Heart left ventricle (tissue), 16 donors: ENCODE measurements around the gene REEP1. TPM values are rescaled to one million over a fixed set of nuclear protein-coding genes. Genes with fewer than 3 reads are reported as not detected.

ENCODE experiments used
- ATAC-seq, 4 donors: fragments of 200-7000 bp; cut with Tn5 transposase; one replicate each; pipeline ENCODE4 v1.9.1; 2020 to 2022; ENCODE audit warnings: moderate library complexity in 4 of 4, mild to moderate bottlenecking in 3 of 4, moderate number of reproducible peaks in 1 of 4
- DNase-seq, 5 donors: peaks; one replicate each; pipeline ENCODE4 v3.0.0-alpha.2; 2020
- H3K27ac ChIP-seq, 12 donors: fragments of 200-600 bp; sonication (generic) in 4 of 12; one replicate each; pipeline versions ENCODE4 v1.5.0 to v1.8.0; 2016 to 2022; ENCODE audit warnings: mild to moderate bottlenecking in 2 of 12
- H3K27me3 ChIP-seq, 9 donors: fragments of 200-600 bp; sonication (generic) in 2 of 9; one replicate each; pipeline versions ENCODE4 v1.5.1 to v1.8.0; 2016 to 2022; ENCODE audit warnings: mild to moderate bottlenecking in 3 of 9
- H3K36me3 ChIP-seq, 9 donors: fragments of 200-600 bp; sonication (generic) in 2 of 9; one replicate each; pipeline versions ENCODE4 v1.5.0 to v1.8.0; 2018 to 2022; ENCODE audit warnings: mild to moderate bottlenecking in 2 of 9
- H3K4me1 ChIP-seq, 12 donors: fragments of 200-600 bp; sonication (generic) in 4 of 12; one replicate each; pipeline versions ENCODE4 v1.5.0 to v1.8.0; 2016 to 2022; ENCODE audit warnings: mild to moderate bottlenecking in 3 of 12
- H3K4me3 ChIP-seq, 12 donors: fragments of 200-600 bp; sonication (generic) in 4 of 12; one replicate each; pipeline versions ENCODE4 v1.5.0 to v1.8.0; 2017 to 2022; ENCODE audit warnings: mild to moderate bottlenecking in 9 of 12, moderate library complexity in 4 of 12
- H3K9me3 ChIP-seq, 12 donors: fragments of 200-600 bp; sonication (generic) in 4 of 12; one replicate each; pipeline versions ENCODE4 v1.5.0 to v1.8.0; 2016 to 2022; ENCODE audit warnings: mild to moderate bottlenecking in 1 of 12
- POLR2A ChIP-seq, 2 donors: fragments of 450-650 bp; IDR thresholded peaks; one replicate each; pipeline ENCODE4 v1.6.1; 2017; ENCODE audit warnings: antibody characterized with exemption in 2 of 2, mild to moderate bottlenecking in 2 of 2, moderate library complexity in 2 of 2
- WGBS, 4 donors: extraction: QIAGEN DNeasy Blood & Tissue Kit in 2 of 4; methylation state at CpG; one replicate each; pipeline versions ENCODE4 v1.1.5 to v1.1.7; 2013 to 2018; 5-methylcytosine and 5-hydroxymethylcytosine counted together
- intact Hi-C, 10 donors: fragments of 100-400 bp; cut with DNase I; formaldehyde crosslinking; loops; one replicate each; pipeline versions ENCODE4 v1.11.1 to v1.14.2; 2022
- polyA plus RNA-seq, 2 donors: library from polyadenylated mRNA; stranded (reverse); fragments of 200-250 nt; gene quantifications; one replicate each; pipeline ENCODE4 v1.2.3, GENCODE V29; 2013
- total RNA-seq, 9 donors: library from RNA; depleted of rRNA in 2 of 9; stranded (reverse); fragments of >200 nt in 2 of 9; fragmentation: NEBNext Ultra II Directional in 3 of 9; extraction: Animal tissue kit (Norgen Biotek cat#: 25700) in 3 of 9; gene quantifications; one replicate each; pipeline versions ENCODE4 v1.1.0 to v1.2.4, GENCODE V29; 2016 to 2023
- TF ChIP-seq, protein P1 (sequence below), 12 donors: fragments of 200-600 bp; sonication (generic) in 4 of 12; IDR thresholded peaks; one replicate each; pipeline versions ENCODE4 v1.5.0 to v1.8.0; 2018 to 2022; ENCODE audit warnings: antibody characterized with exemption in 12 of 12, mild to moderate bottlenecking in 5 of 12
- donor health status: ischemic (EF 13 %, LVEDD 7.1; RV severe dilation, severe dysfunction).
- donor health status: healthy with polysubstance abuse.
- donor health status: DM: no; HTN: yes; CAD: no.
- donor health status: DM: no; HTN: no; CAD: no.
- donor health status: ischemic (EF 25% LVEDD 6.9; RV normal size, moderate dysfunction).
- donor health status: ischemic (EF 25% LVEDD 5.7; RV mildly dilated, moderate dysfunction).
- donor health status: healthy.
- donor health status: DM: yes; HTN: yes; CAD: no.
- donor health status: ischemic (EF 35%, LVEDD 5.7; RV mildly dilated, moderate dysfunction).
- donor health status: nonischemic (EF 11% LVEDD 7.7; RV severe dilation, severe dysfunction).
- donor health status: DM: yes; HTN: yes; CAD: no.
- donor health status: PGD.
- donor health status: ischemic (EF 29% LVEDD 5.4; RV normal size, mild dysfunction).
- donor health status: nonischemic (EF 23%, LVEDD 6.1; RV moderate dilation, normal function).

Gene REEP1
- total and polyA plus RNA-seq, 11 donors = 13.6 to 43.4 (median 27.6) TPM

- ATAC-seq (no peak), DNase-seq (no peak)
- Histone ChIP-seq H3K4me1 (peaks cover 0 to 29% (median 13%) of the 10 kb centered on the region in 12 donors), H3K9me3 (no peaks in the 10 kb centered on the region), H3K27me3 (no peaks in the 10 kb centered on the region), H3K27ac (peak overlapping the region in 1 of 12 donors; percentile 40), H3K4me3 (peak overlapping the region in 8 of 12 donors; percentile 4 to 42 (median 26)), H3K36me3 (peaks cover 0 to 46% (median 28%) of the 10 kb centered on the region in 9 donors)
- TF ChIP-seq, protein P1, sequence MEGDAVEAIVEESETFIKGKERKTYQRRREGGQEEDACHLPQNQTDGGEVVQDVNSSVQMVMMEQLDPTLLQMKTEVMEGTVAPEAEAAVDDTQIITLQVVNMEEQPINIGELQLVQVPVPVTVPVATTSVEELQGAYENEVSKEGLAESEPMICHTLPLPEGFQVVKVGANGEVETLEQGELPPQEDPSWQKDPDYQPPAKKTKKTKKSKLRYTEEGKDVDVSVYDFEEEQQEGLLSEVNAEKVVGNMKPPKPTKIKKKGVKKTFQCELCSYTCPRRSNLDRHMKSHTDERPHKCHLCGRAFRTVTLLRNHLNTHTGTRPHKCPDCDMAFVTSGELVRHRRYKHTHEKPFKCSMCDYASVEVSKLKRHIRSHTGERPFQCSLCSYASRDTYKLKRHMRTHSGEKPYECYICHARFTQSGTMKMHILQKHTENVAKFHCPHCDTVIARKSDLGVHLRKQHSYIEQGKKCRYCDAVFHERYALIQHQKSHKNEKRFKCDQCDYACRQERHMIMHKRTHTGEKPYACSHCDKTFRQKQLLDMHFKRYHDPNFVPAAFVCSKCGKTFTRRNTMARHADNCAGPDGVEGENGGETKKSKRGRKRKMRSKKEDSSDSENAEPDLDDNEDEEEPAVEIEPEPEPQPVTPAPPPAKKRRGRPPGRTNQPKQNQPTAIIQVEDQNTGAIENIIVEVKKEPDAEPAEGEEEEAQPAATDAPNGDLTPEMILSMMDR (IDR thresholded peaks at IDR 0.05) = no peak
- no peak for TF ChIP-seq POLR2A (IDR thresholded peaks at IDR 0.05)
- 40 to 61% (median 49%) methylated on average over 13 of the region's 13 CpGs for WGBS, 4 donors
- intact Hi-C loops = no loop called here
Observed at GRCh38 chr2:86216575-86217555, 120.6 kb downstream of the REEP1 start.

DNA sequence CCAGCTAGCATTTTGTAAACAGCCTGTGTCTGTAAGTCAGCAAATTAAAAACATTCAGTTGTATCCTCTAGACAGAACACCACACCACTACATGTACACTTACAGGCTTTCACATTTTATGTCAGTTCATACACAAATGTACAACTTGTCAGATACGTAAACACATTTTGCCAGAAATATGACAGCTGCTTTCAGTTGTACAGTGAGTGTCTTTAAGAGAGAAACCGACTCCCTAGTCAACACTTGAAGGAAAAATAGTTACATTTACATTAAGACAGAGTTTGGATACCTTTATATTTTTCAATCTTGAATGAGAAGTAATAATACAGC is 123.0 kb downstream of the REEP1 start:
- no peak for DNase-seq
- peaks cover 0 to 70% (median 52%) of the 10 kb centered on the region in 9 donors for H3K36me3 ChIP-seq

DNA sequence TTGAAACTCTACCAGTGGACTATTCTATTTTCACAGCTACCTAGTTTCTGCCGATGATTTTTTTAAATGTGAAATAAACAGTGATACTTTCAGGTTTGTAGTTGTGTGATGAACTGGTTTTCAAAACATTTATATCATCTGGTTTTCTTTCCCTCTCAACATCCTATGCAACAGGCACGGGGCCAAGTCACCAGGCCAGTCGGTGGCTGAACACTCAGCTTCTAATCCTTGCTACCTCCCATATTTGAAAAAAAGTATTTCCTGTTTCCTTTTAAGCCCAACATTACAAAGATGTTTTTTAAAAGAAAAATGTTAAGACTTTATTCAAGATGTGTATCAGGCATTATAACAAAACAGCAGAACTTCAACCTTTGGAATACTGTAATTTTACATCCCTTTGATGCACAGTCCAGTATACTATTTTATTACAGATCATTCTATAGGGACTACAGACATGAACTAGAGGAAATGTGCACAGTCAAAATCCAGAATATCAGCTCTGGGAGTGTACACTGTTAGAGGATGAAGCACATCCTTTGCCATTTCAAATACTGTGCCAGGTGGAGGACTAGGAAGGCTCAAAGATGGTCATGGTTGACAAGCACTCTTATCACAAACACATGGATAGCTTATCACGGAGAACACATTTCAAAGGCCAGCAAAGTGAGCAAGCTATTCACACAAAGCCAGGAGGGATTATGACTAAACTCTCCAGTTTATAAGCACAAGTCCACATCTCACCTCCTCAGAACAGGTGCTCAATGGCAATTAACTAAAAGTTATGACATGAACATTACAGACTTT is 123.5 kb downstream of the REEP1 start:
- Histone ChIP-seq H3K36me3 (peaks cover 0 to 76% (median 57%) of the 10 kb centered on the region in 9 donors), H3K27me3 (no peaks in the 10 kb centered on the region), H3K27ac (peak overlapping the region in 3 of 12 donors; percentile 12 to 27 (median 15)), H3K4me3 (no peak overlapping the region), H3K4me1 (peaks cover 0 to 21% (median 7%) of the 10 kb centered on the region in 12 donors), H3K9me3 (no peaks in the 10 kb centered on the region)
- ATAC-seq (peak in 2 of 4 donors; percentile 21 to 32), DNase-seq (no peak)
- TF ChIP-seq, protein P1 (IDR thresholded peaks at IDR 0.05) = no peak
- TF ChIP-seq POLR2A (IDR thresholded peaks at IDR 0.05) = no peak
- 14 to 34% (median 31%) methylated on average over 4 of the region's 4 CpGs for WGBS, 4 donors
- intact Hi-C loops = no loop called here

More for the DNA sequence above, 123.0 kb downstream of the REEP1 start:
- WGBS, 4 donors = 84 to 94% (median 87%) methylated on average over 2 of the region's 2 CpGs
- Histone ChIP-seq H3K4me3 (no peak overlapping the region), H3K4me1 (peaks cover 0 to 21% (median 4%) of the 10 kb centered on the region in 12 donors), H3K9me3 (no peaks in the 10 kb centered on the region), H3K27ac (peak overlapping the region in 1 of 12 donors; percentile 27), H3K27me3 (no peaks in the 10 kb centered on the region)
- no peak for ATAC-seq
- intact Hi-C loops = no loop called here
- no peak for TF ChIP-seq POLR2A (IDR thresholded peaks at IDR 0.05)
- TF ChIP-seq, protein P1 (IDR thresholded peaks at IDR 0.05) = no peak
